HG02973 (cell line): ENCODE measurements around the gene TRIM21.
"Not testable (repeated sequence)": the region's sequence is repeated elsewhere in the genome, so short reads cannot be mapped to it uniquely, and the experiment has no call there.

Source experiments
- ATAC-seq: cut with Tn5 transposase; IDR thresholded peaks from one replicate; pipeline ENCODE4 v1.9.1; 2021; ENCODE audit warnings: moderate library complexity; ENCODE audit not compliant: unreplicated experiment

Gene TRIM21

GRCh38 chr11:4393209-4393857, at the start of gene TRIM21:
Gene TRIM21, minus strand, starts transcription at chr11:4393702. Its CDS starts 3,293 bp downstream, at chr11:4390409.
- peak; percentile 100 for ATAC-seq

- no peak for ATAC-seq
These were observed 48.0 kb upstream of the TRIM21 start for GRCh38 chr11:4441515-4441914.

DNA sequence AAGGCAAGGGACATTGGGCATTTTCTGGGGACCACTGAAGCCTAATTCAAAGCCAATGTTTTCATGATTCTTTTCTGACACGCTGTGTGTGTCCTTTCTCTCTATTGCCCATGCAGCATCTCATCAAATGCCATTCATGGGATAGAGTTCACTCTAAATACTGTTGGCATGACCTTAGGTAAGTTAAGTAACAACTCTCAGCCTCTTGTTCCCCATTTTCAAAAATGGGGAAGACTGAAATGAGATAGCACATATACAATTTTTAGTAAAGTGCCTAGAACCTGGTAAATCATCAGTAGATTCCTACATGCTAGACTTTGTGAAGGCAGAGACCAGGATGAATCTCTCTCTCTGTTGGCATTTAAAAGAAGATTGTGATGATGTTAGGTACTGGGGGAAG, 42.9 kb upstream of the TRIM21 start:
- ATAC-seq = no peak

DNA sequence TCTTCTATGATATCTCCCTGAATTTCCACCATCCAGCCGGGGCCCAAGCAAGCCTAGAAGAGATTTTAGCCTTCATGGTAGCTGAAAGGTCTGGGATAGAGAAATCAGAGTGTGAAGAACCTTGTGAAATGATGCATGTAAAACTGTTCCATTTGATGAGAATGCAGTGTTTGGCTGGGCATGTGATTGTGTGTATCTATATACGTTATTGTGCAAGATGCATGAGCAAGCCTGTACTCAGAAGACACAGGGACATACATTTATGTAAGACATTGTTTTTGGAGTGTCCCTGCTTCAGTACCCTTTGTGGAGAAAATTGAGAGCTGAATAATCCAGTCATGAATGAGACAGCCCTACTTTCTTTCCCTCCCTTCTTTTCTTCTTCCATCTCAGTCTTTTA, 40.4 kb upstream of the TRIM21 start:
- no peak for ATAC-seq

DNA sequence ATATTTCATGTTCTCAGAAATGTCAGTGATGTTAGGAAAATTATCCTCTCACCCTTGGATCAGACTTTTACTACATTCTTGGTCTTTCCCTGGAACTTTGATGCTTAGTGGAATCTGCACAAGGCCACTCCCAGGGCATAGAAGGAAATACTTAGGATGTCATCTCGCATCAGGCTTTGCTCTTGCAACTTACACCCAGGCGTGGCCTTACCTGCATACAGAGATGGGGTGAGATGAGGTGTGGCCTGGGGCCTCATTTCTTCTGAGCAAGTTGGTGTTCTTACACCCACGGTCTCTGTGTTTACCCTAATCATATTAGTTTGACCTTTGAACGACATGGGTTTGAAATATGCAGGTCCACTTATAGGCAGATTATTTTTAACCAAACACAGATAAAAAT, 36.5 kb upstream of the TRIM21 start:
- ATAC-seq = no peak

DNA sequence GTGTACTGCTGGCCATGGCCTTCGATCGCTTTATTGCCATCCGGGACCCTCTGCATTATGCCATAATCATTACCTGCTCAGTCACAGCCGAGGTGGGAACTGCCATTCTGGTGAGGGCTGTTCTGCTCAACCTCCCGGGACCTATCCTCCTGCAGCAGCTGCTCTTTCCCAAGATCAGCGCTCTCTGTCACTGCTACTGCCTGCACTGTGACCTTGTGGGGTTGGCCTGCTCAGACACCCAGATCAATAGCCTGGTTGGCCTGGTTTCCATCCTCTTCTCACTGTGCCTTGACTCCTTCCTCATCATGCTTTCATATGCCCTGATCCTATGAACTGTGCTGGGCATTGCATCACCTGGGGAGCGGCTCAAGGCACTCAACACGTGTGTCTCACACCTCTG, 24.9 kb upstream of the TRIM21 start:
- ATAC-seq = no peak

- no peak for ATAC-seq
These were observed 23.3 kb upstream of the TRIM21 start for GRCh38 chr11:4416816-4417215.

DNA sequence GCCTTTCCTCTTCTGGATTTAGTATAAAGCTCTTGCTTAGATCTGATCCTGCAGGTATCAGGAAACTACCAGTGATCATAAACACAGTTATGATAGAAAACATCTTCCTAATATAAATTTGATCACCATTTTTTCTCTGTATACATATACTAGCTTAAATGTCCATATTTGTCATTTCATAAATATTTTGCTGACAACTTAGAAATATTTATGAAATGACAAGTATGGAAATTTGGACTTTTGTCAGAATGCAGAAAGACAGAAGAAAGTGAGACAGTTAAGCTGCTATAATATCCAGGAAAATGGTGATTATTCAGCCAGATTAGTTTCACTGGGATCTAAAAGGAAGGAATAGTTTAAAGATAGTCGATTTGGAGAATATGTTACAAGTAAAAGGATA, 22.8 kb upstream of the TRIM21 start:
- no peak for ATAC-seq

DNA sequence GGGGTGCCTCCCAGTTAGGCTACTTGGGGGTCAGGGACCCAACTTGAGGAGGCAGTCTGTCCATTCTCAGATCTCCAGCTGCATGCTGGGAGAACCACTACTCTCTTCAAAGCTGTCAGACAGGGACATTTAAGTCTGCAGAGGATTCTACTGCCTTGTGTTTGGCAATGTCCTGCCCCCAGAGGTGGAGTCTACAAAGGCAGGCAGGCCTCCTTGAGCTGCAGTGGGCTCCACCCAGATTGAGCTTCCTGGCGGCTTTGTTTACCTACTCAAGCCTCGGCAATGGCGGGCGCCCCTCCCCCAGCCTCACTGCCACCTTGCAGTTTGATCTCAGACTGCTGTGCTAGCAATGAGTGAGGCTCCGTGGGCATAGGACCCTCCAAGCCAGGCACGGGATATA, 12.7 kb upstream of the TRIM21 start:
- not testable (repeated sequence) for ATAC-seq

- ATAC-seq = peak; percentile 8
These were observed 339 bp upstream of the TRIM21 start for GRCh38 chr11:4393858-4394223.

GRCh38 chr11:4388221-4388620, 5.3 kb downstream of the TRIM21 start:
- ATAC-seq = no peak

GRCh38 chr11:4385978-4386740, 7.3 kb downstream of the TRIM21 start:
- no peak for ATAC-seq

DNA sequence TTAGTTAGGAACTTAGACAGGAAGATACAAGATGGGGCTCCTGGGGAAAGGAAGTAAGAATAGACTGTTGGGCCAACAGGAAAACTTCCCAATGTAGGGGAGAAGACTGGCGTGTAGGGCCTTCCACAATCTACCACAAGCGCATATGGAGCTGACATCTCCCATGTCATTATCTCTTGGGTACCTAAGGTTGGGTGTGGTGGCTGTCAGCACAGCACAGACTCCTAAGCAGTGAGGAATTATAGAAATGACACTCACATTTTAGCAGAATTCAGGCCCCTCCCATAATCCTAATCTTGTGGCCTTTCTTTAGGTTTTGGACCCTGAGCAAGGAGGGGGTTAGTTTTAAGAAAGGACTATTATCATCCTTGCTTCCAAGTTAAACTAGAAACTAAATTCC, 11.6 kb downstream of the TRIM21 start:
- ATAC-seq = no peak

- no peak for ATAC-seq
These were observed 17.9 kb downstream of the TRIM21 start for GRCh38 chr11:4375431-4376140.

- ATAC-seq = no peak
These were observed 23.3 kb downstream of the TRIM21 start for GRCh38 chr11:4370166-4370565.

- ATAC-seq = no peak
These were observed 25.2 kb downstream of the TRIM21 start, which contains the start of gene OR52B4 for GRCh38 chr11:4368286-4368685. Gene OR52B4, minus strand, starts transcription at chr11:4368386. Its CDS starts 91 bp downstream, at chr11:4368295.

- not testable (repeated sequence) for ATAC-seq
These were observed 45.4 kb downstream of the TRIM21 start for GRCh38 chr11:4348142-4348541.

DNA sequence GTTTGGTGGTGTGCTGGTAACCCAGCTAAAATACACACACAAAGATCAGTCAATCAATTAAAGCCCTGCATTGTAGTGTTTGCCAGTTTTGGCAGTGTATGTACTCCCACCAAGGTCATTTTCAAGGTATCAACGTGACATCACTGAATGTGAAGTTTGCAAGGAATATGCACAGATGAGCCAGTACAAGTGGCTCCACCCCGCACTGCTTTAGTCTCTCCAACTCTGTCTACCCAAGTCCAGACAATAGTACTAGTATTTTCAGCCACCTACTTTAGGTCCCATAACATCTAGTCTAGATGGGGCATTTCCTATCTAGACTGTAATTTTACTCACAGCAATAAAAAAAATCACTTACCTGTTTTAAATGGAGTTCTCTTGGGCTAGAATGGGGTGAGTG, 48.1 kb downstream of the TRIM21 start:
- ATAC-seq = not testable (repeated sequence)
